Activated CD4-positive, alpha-beta T cell treated with anti-CD3 and anti-CD28 coated beads, Interleukin-2, amount 50 U/mL, for 1 hour (primary cell): ENCODE data around the gene ZNF658.
"Not testable (repeated sequence)": the region's sequence is repeated elsewhere in the genome, so short reads cannot be mapped to it uniquely, and the experiment has no call there.

ENCODE experiments used
- DNase-seq: peaks from one replicate; pipeline ENCODE4 v3.0.0-alpha.2; 2020

Gene ZNF658

GRCh38 chr9:66900490-66901131 lies at the start of gene ZNF658:
Gene ZNF658, plus strand, starts transcription at chr9:66900725. Its CDS starts 2,837 bp downstream, at chr9:66903562.
- DNase-seq = peak; percentile 33

GRCh38 chr9:66861732-66862131 lies 38.8 kb upstream of the ZNF658 start:
- not testable (repeated sequence) for DNase-seq

- DNase-seq = not testable (repeated sequence)
These were observed 31.9 kb upstream of the ZNF658 start for GRCh38 chr9:66868660-66869059.

- not testable (repeated sequence) for DNase-seq
These were observed 19.9 kb upstream of the ZNF658 start for GRCh38 chr9:66880605-66881004.

GRCh38 chr9:66881847-66882246 lies 18.7 kb upstream of the ZNF658 start:
- DNase-seq = not testable (repeated sequence)

GRCh38 chr9:66890334-66890733 lies 10.2 kb upstream of the ZNF658 start:
- DNase-seq = not testable (repeated sequence)

- not testable (repeated sequence) for DNase-seq
These were observed 616 bp downstream of the ZNF658 start for GRCh38 chr9:66901141-66901540.

GRCh38 chr9:66909560-66909959 lies 9.0 kb downstream of the ZNF658 start:
- DNase-seq = not testable (repeated sequence)

- DNase-seq = not testable (repeated sequence)
These were observed 19.5 kb downstream of the ZNF658 start for GRCh38 chr9:66920072-66920471.

- not testable (repeated sequence) for DNase-seq
These were observed 35.8 kb downstream of the ZNF658 start for GRCh38 chr9:66936194-66936870.

- not testable (repeated sequence) for DNase-seq
These were observed 37.1 kb downstream of the ZNF658 start for GRCh38 chr9:66937662-66938061.

- DNase-seq = not testable (repeated sequence)
These were observed 37.8 kb downstream of the ZNF658 start for GRCh38 chr9:66938322-66938721.

- DNase-seq = not testable (repeated sequence)
These were observed 39.6 kb downstream of the ZNF658 start for GRCh38 chr9:66939878-66940830.

- not testable (repeated sequence) for DNase-seq
These were observed 42.1 kb downstream of the ZNF658 start for GRCh38 chr9:66942400-66943155.

- not testable (repeated sequence) for DNase-seq
These were observed 52.1 kb downstream of the ZNF658 start for GRCh38 chr9:66952576-66952975.
